Measurements from ENCODE around the gene SYNGR2. TPM values are rescaled to one million over a fixed set of nuclear protein-coding genes. Genes with fewer than 3 reads are reported as not detected.

SYNGR2 gene
- total RNA-seq, 1 donor from 2014 or later: 217 TPM

DNA sequence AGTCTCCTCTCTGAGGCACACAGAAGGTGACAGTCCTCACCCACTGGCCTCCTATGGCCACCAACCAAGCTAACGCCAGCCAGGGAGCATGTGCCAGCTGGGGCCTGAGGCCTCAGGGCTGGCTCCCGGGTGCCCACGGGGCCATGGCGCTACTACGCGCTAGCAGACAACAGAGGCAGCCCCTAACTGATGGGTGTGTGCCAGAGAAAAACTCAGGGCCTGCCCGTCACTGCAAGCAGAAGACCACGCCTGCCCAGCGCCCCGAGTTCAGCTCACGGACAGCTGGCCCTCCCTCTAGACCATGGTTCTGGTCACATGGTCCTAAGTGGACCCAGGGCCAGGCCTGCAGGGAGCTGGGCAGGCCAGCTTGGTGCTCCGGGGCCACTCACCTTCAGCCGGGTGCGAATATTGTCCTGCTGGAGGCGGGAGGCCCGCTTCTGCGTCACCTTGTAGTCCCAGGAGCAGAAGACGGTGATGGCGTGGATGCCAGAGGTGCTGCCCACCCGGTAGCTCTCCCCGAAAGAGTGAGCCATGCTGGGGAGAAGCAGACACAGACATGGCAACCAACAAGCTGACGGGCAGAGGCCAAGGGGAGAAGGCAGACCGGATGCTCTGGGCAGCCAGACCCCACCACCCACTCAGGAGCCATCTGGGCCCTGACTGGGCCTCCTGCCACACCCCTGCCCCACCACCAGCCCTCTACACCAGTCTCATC, 46.0 kb upstream of the SYNGR2 start:
- intact Hi-C loops (cut with DNase I): loop anchor here (10.0 kb wide), 1 partner anchor 52 kb away; no protein-coding TSS in a partner anchor
- no peak for TF ChIP-seq CTCF (IDR thresholded peaks at IDR 0.05)
- H3K36me3 ChIP-seq: peaks cover 69% of the 10 kb centered on the region
- H3K4me1 ChIP-seq: peaks cover 34% of the 10 kb centered on the region
- no peak overlapping the region for H3K27ac ChIP-seq
- H3K4me3 ChIP-seq: no peak overlapping the region
- ATAC-seq (no peak), DNase-seq (no peak)
- H3K9me3 ChIP-seq: no peaks in the 10 kb centered on the region
- H3K27me3 ChIP-seq (ENCODE audit: low read depth): no peaks in the 10 kb centered on the region

DNA sequence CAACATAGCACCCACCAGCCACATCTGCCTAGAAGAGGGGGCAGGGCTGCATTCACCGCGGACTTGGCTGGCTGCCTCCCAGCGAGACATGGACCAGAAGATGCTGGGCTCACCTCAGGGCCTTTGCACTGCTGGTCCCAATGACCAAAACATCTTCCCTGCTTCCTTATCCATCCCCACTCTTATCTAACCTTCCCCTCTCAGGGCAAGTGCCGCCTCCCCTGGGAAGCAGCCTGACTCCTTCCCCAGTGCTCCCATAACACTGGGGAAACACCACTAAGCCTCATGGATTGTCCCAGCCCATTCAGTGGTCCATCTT, 45.5 kb upstream of the SYNGR2 start:
- intact Hi-C loops (cut with DNase I): loop anchor here (10.0 kb wide), 1 partner anchor 52 kb away; no protein-coding TSS in a partner anchor
- Histone ChIP-seq H3K27me3 (ENCODE audit: low read depth) (no peaks in the 10 kb centered on the region), H3K4me3 (no peak overlapping the region), H3K4me1 (peaks cover 39% of the 10 kb centered on the region), H3K9me3 (no peaks in the 10 kb centered on the region), H3K27ac (no peak overlapping the region), H3K36me3 (peaks cover 69% of the 10 kb centered on the region)
- ATAC-seq (no peak), DNase-seq (no peak)
- no peak for TF ChIP-seq CTCF (IDR thresholded peaks at IDR 0.05)

DNA sequence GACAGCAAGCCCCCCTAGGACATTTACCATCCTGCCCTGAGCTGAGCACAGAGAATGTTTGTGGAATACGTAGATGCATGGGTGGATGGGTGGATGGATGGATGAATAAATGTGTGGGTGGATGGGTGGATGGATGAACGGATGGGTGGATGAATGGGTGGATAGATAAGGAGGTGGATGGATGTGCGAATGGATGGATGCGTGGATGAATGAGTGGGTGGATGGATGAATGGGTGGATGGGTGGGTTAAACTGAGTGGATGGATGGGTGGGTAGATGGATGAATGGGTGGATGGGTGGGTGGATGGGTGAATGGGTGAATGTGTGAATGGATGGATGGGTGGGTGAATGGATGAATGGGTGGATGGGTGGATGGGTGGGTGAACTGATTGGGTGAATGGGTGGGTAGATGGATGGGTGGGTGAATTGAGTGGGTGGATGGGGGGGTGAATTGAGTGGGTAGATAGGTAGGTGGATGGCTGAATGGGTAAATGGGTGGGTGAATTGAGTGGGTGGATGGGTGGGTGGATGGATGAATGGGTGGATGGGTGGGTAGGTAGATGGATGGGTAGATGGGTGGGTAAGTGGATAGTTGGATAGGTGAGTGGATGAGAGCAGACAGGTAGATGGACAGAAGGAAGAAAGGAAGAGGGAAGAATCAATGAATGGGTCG, 45.0 kb upstream of the SYNGR2 start:
- H3K36me3 ChIP-seq: peaks cover 69% of the 10 kb centered on the region
- no peak for TF ChIP-seq CTCF (IDR thresholded peaks at IDR 0.05)
- no peak overlapping the region for H3K27ac ChIP-seq
- intact Hi-C loops (cut with DNase I): loop anchor here (10.0 kb wide), 1 partner anchor 51 kb away; no protein-coding TSS in a partner anchor
- DNase-seq (no peak), ATAC-seq (no peak)
- H3K9me3 ChIP-seq: no peaks in the 10 kb centered on the region
- no peak overlapping the region for H3K4me3 ChIP-seq
- H3K27me3 ChIP-seq (ENCODE audit: low read depth): no peaks in the 10 kb centered on the region
- peaks cover 42% of the 10 kb centered on the region for H3K4me1 ChIP-seq

- no peak for TF ChIP-seq CTCF (IDR thresholded peaks at IDR 0.05)
- intact Hi-C loops (cut with DNase I): loop anchor here (10.0 kb wide), 1 partner anchor 51 kb away; no protein-coding TSS in a partner anchor
- DNase-seq: no peak
- H3K4me3 ChIP-seq: peak overlapping the region; percentile 11
- H3K9me3 ChIP-seq: no peaks in the 10 kb centered on the region
- peak overlapping the region; percentile 91 for H3K27ac ChIP-seq
- peaks cover 61% of the 10 kb centered on the region for H3K36me3 ChIP-seq
- peaks cover 47% of the 10 kb centered on the region for H3K4me1 ChIP-seq
- H3K27me3 ChIP-seq (ENCODE audit: low read depth): no peaks in the 10 kb centered on the region
- no peak for ATAC-seq
Measured at GRCh38 chr17:78124081-78124835, 44.1 kb upstream of the SYNGR2 start.

DNA sequence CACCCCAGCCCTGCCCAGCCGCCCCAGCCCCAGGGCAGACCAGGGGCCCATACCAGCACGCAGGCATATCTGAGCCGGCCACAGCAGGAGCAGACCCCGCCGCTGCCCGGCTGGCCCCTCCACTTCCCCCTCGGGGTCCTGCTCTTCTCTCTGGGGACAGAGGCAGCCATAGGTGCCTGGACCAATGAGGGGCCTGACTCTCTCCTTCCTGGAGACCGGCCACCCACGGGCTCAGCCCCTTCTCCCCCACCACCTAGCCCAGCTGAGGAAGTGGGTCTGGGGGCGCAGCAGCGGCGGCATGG, 43.6 kb upstream of the SYNGR2 start:
- no peak for TF ChIP-seq CTCF (IDR thresholded peaks at IDR 0.05)
- Histone ChIP-seq H3K36me3 (peaks cover 57% of the 10 kb centered on the region), H3K27me3 (ENCODE audit: low read depth) (no peaks in the 10 kb centered on the region), H3K9me3 (no peaks in the 10 kb centered on the region), H3K27ac (peak overlapping the region; percentile 91), H3K4me1 (peaks cover 53% of the 10 kb centered on the region), H3K4me3 (peak overlapping the region; percentile 11)
- intact Hi-C loops (cut with DNase I): loop anchor here (10.0 kb wide), 1 partner anchor 50 kb away; no protein-coding TSS in a partner anchor
- ATAC-seq: no peak
- no peak for DNase-seq
